Ureter (tissue), 1 donor: ENCODE data around the gene SNTG2. TPM values are rescaled to one million over a fixed set of nuclear protein-coding genes. Genes with fewer than 3 reads are reported as not detected.

Experiments
- DNase-seq: peaks from one replicate; pipeline ENCODE4 v3.0.0-alpha.2; 2020; ENCODE audit warnings: low spot score
- total RNA-seq: library from RNA; stranded (reverse); gene quantifications from one replicate; pipeline ENCODE4 v1.2.4, GENCODE V29; 2023
- donor health status: DM: yes; HTN: yes; CAD: no.

The SNTG2 gene
- total RNA-seq, 1 donor from 2014 or later, result 9.9 TPM

DNA sequence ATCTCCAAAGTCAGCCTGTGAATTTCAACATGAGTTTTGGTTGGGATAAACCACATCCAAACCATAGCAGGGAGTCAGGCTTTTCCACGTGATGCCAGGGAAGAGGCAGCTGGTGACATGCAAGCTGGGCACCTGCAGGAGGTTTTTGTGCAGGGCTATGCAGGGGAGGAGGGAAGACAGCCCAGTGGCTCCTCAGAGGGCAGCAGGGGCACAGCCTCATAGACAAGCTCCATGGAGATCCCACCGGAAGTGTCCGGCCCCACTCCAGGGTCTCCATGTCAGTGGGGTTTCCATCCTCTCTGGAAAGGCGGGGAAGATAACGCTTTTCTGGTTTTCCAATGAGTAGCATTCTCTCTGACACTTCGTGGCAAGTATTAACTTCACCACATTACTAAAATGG is 327.0 kb downstream of the SNTG2 start:
- no peak for DNase-seq

GRCh38 chr2:1278125-1278524 is 327.5 kb downstream of the SNTG2 start:
- no peak for DNase-seq

- DNase-seq, result no peak
Measured at GRCh38 chr2:1278861-1279260, 328.2 kb downstream of the SNTG2 start.

GRCh38 chr2:1282552-1282951 is 331.9 kb downstream of the SNTG2 start:
- DNase-seq, result no peak

- DNase-seq, result peak; percentile 34
Measured at GRCh38 chr2:1283020-1283801, 332.6 kb downstream of the SNTG2 start.

DNA sequence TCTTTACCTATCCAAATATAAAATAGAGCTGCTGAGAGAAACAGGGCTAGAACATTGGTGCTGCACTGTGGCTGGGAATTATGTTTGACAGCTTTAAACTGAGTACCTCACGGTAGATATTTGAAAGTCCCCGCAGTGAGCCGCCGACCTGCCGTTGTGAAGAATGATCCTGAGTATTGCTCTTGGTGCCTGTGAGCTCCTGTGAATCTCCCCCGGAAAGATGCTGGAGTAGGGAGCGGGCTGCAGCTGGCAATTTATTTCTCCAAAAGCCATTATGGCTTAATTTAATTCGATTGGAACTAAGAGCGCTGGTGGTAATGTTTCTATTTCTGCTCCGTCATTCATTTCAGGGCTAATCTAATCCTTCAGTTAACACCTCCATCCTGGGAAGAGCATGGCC is 333.2 kb downstream of the SNTG2 start:
- DNase-seq, result no peak

DNA sequence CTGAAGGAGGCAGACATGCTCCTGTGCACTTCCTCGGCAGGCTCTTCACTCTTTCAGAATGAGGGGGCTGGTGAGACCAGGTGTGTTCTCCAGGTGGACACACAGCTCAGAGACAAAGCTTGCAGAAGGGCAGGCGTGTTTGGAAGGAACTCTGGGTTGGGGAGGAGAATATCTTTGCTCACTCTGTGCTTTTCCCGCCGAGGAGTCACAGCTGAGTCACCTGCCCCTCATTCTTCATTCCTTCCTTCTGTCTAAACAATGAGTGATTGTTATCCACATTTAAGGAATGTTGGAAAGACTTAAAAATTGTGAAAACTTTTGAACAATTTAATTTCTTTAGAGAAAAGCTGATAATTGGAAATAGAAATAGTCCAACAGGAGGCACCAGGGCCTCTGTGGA is 336.3 kb downstream of the SNTG2 start:
- peak; percentile 34 for DNase-seq

GRCh38 chr2:1287427-1287826 is 336.8 kb downstream of the SNTG2 start:
- DNase-seq, result peak; percentile 19

DNA sequence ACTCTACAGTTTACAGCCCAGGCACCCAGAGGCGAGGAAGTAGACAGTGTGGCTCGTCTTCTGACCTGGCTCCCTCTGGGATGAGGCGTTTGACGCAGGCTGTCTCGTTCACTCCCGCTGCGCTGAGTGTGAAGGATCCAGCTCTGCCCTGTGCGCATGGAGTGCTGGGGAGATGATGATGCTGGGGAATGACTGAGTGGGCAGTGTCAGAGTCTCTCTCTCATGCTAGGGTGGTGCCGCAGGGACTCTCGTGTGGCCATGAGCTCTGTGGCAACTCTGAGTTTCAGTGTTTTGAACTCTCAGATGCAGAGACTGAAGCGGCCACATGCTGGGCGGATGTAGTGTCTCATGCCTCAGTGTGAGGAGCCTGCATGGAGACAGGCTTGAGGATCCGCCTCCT is 344.3 kb downstream of the SNTG2 start:
- no peak for DNase-seq

GRCh38 chr2:1295740-1296139 is 345.1 kb downstream of the SNTG2 start:
- no peak for DNase-seq

DNA sequence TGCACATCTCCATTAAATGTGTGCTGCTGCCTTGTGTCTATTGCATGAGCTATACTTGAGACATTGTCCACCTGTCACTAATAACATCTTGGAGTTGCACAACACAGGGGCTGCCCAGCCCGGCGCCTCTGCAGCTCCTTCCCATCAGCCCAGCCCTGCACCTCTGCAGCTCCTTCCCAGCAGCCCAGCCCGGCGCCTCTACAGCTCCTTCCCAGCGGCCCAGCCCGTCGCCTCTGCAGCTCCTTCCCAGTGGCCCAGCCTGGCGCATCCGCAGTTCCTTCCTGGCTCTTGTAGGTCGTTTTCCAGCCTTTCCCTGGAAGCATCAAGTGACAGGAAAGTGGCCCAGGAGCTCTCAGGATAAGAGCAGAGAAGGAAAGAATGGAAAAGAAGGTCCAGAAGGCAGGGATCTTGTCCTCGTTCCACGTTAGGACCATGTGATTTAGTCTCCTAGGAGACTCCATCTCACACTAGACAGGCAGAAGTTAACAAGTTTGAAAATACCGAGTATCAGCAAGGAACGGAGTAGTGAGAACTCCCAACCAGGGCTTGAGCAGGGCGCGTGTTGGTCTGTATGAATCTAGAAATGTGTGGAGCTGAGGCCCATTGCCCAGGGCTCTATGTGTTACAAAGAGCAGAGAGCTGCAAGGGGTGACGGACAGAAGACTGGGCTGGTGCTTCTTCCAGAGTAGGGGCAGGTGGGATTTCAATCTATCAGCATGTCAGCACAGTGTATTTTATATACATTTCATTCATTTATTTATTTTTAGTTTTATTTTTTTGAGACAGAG is 346.9 kb downstream of the SNTG2 start:
- DNase-seq, result no peak

GRCh38 chr2:1299043-1299442 is 348.4 kb downstream of the SNTG2 start:
- no peak for DNase-seq

DNA sequence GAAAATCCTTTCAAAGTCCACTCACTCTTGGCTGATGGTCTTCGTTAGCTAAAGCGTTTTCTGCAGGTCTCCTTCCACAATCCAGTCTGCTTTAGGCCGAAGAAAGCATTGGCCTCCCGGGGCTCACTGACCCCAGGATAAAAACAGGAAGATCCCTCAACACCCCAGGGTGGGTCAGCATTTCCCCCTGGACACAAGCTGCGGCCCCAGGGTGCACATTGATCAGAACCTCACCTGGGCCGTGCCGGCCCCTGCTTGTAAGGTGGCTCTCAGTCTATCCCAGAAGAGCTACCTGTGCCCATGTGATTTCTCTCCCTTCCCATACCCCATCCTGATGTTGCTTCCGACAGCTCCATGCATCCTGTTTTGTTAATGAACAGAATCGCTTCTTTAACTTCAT is 349.6 kb downstream of the SNTG2 start:
- DNase-seq, result no peak

DNA sequence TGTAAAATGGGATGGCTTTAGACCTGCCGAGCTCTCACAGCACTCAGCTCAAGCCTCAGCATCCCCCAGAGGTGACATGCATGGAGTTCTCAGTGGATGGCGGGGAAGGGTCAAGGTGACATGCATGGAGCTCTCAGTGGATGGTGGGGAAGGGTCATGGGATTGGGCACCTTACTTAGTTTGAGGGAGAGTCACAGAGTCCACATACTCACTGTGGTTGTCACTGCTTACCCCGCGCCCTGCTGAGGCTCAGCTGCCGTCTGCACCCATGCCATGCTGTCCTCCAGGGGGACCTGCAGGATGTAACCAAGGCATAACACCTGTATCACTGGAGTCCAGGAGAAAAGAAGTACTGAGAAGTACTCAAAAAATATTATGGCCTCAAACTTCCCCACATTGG is 350.4 kb downstream of the SNTG2 start:
- DNase-seq, result no peak

DNA sequence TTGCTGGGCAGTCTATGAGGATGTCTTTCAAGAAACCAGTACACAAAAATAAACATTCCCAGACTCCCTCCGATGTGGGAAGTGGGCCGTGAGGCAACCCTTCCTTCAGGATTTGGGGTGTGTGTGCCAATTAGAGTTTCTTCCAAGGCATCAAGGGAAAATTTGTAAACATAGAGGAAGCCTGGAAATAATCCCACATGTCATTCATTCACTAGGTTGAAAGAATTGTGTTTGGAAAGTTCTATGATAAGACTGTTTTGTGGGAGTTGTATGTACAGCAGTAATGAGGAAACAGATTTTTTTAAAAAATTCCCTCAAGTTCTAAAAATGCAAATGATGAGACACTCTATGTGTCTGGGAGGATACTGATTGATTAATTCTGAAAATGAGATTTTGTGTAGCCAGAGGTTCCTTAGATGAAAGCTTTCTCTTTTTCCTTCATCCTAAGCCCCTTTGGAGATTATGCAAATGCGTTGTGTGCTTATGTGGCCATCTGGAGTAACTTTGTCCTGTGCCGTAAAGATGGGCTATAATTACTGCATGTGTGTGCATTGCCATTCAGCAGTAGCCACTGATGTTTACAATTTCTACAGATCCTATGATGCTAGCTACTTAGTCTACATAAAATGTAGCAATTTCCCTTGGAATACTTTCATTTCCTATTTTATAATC is 354.8 kb downstream of the SNTG2 start:
- no peak for DNase-seq

DNA sequence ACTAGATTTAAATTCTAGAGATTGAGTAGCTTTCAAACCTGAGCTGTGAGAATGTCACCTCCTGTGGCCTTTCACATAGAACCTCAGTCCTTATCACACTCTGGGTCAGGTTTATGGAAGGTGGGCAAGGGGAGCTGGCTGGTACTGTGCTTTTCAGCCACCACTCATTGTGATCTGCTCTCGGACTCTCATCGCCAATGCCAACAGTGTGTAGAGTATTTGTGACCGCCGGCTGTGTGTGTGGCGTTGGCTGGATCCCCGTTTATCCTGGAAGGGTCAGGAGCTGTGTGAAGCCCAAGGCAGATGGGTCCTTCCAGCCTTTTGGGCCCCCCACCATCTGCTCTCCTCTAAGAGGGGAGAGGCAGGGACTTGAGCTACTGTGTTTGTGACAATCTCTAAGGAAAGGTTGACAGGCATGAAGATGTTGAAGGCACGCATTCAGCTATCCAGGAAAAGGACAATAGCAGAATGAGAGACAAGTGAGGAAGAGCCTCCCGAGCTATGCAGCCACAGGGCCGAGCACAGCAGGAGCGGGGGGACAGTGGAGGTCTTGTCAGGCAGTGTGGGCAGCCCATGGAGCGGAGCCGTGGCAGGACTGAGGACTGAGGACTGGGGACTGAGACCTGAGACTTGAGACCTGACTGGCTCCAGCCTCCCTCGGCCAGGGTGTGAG is 355.5 kb downstream of the SNTG2 start:
- no peak for DNase-seq

GRCh38 chr2:1306687-1307516 is 356.3 kb downstream of the SNTG2 start:
- no peak for DNase-seq

GRCh38 chr2:1307670-1308069 is 357.0 kb downstream of the SNTG2 start:
- DNase-seq, result no peak

- no peak for DNase-seq
Measured at GRCh38 chr2:1308678-1309077, 358.0 kb downstream of the SNTG2 start.

- DNase-seq, result no peak
Measured at GRCh38 chr2:1309507-1309906, 358.9 kb downstream of the SNTG2 start.

DNA sequence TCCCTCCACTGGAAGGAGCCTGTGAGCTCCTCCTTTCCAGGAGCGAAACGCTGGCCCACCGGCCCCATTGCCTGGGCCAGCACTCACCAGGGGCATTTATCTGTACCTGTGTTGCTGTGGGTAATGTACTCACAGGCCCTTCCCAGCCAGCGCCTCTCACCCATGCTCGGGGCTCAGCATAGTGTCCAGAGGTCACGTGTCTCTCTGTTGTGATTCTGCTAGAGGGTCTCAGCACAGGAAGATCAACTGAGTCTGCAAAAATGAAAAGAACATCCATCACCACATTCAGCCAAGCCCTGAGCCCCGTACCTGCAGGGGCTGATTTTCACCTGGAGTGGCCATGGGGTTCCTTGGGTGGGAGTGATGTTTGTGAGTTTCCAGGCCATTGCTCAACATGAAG is 359.6 kb downstream of the SNTG2 start:
- no peak for DNase-seq
